ENCODE results near the gene IWS1.

DNA sequence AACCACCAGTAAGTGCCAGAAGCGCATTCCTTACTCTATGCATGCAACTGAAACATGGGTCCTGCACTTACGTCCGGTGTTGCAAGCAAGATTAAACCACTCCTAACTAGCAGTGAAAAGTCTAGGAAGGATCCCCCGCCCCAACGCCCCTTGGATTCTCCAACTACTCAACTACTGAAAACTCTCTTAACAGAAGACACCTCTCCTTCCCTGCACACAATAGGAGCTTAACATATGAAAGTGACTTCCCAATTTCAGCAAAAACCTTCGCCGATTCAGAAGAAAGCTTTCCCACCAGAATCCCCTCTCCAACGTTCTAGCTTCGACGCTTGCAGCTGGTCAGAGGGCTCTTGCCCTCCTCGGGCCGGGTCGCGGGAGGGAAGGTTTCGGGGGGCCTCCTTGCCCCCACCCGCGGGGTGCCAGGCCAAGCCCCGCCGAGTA is 578 bp downstream of the IWS1 start:
- TF ChIP-seq, protein P1, sequence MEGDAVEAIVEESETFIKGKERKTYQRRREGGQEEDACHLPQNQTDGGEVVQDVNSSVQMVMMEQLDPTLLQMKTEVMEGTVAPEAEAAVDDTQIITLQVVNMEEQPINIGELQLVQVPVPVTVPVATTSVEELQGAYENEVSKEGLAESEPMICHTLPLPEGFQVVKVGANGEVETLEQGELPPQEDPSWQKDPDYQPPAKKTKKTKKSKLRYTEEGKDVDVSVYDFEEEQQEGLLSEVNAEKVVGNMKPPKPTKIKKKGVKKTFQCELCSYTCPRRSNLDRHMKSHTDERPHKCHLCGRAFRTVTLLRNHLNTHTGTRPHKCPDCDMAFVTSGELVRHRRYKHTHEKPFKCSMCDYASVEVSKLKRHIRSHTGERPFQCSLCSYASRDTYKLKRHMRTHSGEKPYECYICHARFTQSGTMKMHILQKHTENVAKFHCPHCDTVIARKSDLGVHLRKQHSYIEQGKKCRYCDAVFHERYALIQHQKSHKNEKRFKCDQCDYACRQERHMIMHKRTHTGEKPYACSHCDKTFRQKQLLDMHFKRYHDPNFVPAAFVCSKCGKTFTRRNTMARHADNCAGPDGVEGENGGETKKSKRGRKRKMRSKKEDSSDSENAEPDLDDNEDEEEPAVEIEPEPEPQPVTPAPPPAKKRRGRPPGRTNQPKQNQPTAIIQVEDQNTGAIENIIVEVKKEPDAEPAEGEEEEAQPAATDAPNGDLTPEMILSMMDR (IDR thresholded peaks at IDR 0.05): no peak
- TF ChIP-seq POLR2A (IDR thresholded peaks at IDR 0.05): no peak

Data from uterus (tissue), 2 donors.